ENCODE results near the gene ABCA12.

ABCA12 gene

DNA sequence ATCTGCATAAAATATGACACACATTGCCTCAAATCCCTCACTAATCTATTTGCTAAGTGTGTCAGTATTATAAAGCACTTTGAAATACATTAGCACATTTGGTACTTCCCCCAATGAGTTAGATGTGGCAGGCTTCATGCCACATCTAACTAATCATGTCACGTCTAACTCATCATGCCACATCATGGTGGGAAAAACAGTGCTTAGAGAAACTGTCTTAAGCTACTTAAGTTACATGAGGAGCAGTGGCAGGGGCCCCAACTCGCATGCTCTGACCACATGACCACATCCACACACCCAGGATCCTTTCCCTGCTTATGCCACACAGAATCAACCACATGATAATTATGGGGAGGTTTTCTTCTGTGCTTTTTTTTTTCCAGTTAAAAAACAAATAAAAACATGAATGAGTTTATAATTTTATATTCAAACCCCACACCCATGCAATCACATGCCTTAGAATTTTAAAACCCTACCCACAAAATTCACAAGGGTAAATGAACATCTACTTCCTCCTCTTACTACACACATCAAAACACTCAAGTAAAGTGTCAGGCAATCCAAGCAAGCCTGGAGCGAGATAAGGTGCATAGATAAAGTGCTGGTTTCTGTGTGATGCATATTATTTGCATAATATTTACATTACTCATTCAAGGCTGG is 1.6 kb downstream of the ABCA12 start:
- no peak for DNase-seq (ENCODE audit: low spot score)

DNA sequence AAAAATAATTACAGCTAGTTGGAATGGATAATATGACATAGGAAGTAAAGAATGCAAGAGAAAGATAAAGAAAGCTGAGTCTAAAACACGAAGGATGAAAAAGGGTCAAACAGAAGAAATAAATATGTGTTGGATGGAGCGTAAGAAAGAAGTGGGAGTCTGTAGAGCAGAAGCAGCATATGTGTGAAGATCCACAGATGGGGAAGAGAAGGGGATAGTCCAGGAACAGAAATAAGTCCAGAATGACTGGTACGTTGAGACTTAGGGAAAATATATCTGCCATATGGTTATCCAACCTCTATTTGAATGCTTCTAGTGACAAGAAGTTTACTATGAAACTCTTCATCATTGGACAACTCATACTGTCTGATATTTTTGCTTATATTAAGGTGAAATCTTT is 18.0 kb downstream of the ABCA12 start:
- no peak for DNase-seq (ENCODE audit: low spot score)

DNA sequence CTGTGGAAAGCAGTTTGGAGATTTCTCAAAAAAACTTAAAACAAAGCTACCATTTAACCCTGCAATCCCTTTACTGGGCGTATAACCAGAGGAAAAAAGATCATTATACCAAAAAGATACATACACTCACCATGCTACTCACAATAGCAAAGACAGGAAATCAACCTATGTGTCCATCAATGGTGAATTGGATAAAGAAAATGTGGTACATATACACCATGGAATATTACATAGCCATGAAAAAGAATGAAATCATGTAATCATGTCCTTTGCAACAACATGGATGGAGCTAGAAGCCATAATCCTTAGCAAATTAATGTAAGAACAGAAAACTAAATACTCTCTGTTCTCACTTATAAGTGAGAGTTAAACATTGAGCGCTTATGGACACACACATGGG is 18.6 kb downstream of the ABCA12 start:
- no peak for DNase-seq (ENCODE audit: low spot score)

DNA sequence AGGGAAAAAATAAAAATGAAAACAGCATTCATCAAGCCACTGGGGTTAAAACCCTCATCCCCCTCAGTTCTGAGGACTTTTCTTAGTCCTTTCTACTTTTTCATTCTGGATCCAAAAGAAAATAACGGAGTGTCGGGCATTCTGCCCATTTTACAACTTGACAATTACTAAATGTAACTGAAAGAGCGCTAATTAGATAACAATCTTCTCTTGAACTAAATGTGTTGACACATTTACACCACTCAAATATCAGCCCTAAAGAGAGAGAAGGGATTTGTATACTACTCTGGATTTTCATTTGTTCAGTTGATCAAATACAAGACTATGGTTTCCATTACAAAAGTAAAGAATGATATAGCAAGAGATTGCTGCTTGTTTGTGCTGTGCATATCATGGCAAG is 27.5 kb downstream of the ABCA12 start:
- no peak for DNase-seq (ENCODE audit: low spot score)

DNA sequence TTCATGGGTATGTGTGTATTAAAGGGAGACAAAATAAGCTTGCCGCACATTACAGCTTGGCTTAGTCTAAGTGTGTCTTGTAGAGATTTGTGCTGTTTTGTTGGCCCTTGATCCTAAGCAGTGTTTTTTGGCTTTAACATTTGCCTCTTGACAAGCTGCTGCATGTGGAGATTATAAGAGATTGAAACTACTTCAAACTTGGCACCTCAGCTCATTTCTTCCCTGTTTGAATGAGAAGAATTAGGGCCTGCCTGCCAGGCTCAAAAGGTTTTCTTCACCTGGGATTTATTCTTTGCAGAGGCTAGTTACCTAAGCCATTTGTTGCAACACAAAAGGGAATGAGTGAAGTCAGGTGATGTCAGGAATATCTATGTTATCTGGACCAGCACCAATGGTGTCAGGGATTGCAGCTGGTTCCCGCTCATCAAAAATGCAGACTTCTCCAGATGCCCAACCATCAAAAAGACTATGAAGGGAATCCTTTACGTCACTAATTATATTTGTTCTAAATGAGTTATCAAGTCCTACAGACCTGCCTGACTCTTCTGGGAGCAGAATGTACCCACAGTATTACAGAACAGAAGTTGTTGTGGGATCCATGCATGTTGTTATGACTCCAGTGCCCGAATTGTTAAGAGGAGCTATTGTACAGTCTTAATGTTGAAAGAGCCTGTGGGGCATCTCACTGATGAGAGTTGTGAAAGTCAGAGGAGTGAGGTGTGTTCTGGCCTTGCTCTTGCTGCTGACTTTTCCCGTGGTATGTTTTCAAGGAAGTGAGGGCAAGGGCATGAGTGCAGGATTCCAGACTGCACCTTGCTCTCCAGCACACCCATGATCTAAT is 31.0 kb downstream of the ABCA12 start:
- no peak for DNase-seq (ENCODE audit: low spot score)

DNA sequence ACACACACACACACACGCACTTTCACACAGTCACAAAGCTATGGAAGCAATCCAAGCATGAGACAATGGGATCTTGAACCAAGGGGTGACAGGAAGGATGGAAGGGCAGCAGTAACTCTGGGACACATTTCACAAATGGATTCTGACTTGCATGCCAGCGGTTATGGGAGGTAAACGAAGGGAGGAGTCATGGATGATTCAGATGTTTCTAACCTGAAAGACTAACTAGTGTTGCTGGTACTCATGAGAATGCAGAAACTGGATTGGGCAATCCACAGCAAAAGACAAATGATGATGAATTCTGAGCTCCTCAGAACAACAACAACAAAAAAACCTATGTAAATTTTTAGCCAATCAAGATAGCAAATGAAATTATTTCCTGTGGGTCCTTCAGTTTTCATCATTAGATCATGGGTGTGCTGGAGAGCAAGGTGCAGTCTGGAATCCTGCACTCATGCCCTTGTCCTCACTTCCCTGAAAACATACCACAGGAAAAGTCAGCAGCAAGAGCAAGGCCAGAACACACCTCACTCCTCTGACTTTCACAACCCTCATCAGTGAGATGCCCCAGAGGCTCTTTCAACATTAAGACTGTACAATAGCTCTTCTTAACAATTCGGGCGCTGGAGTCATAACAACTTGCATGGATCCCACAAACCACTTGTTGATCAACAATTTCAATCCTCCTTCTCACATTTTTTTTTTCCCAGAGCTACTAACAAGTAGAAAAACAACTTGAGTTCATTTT is 32.6 kb downstream of the ABCA12 start:
- DNase-seq (ENCODE audit: low spot score) = no peak

DNA sequence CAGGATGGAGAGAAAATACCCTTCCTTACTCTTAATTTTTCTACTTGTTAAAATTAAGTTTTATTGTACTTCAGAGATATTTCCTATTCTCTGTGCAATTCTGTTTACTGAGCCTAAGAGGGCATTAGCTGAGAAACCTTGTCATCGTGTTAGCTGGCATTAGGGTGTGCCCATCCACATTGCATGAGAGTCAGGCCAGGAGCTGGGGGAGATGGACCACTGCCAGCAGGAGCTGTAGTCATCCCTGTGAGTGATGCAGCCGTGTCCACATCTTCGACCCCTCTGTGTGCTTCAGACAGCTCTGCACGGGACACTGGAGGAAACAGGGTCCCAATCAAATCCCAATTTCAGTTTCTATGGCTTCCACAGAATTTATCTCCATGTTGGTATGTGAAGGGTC is 34.2 kb downstream of the ABCA12 start:
- DNase-seq (ENCODE audit: low spot score) = no peak

DNA sequence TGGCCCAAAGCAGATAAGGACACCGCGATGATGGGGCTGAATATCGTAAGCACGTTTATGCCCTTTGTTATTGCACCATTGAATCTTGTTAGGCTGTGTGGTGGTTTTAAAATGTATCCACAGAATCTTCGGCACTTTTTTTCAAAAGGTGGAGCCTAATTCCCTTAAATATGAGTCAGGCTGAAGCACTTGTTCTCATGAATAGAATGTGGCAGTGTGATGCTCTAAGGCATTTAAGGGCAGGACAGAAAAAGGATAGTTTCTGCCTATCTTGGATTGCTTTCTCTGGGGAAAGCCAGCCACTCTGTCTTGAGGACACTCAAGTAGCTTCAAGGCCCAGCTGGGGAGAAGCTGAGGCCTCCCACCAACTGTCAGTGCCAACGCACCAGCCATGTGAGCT is 39.6 kb downstream of the ABCA12 start:
- DNase-seq (ENCODE audit: low spot score) = no peak

DNA sequence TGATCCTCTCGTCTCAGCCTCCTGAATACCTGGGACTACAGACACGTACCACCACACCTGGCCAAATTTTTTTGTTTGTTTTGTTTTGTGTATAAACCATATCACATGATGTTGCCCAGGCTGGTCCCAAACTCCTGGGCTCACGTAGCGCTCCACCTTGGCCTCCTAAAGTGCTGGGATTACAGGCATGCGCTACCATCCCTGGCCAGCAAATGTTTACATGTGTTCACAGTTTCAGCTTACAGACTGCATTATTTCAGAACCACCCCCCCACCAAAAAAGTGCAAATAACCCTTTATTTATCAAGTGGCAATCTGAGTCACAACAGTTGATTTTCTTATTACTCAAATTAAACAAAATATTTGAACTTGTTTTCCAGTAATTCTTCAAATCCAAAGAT is 54.3 kb downstream of the ABCA12 start:
- DNase-seq (ENCODE audit: low spot score) = no peak

DNA sequence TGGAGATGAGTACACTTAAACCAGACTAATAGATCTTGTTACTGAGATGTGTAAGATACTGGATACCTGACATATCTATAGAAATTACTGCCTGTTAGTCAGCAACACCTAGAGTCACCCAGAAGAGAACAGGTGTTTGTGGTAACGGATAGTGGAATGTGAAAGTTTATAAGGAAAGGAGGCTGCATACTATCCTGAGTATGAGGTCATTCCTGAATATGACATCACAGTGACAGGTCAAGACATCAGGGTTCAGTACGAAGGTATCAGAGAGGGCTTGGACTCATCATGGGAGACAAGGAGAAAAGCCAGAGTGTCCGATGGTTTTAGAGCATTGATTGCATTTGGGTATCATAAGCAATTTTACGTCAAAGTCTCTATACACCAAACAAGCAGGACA is 55.3 kb downstream of the ABCA12 start:
- no peak for DNase-seq (ENCODE audit: low spot score)

DNA sequence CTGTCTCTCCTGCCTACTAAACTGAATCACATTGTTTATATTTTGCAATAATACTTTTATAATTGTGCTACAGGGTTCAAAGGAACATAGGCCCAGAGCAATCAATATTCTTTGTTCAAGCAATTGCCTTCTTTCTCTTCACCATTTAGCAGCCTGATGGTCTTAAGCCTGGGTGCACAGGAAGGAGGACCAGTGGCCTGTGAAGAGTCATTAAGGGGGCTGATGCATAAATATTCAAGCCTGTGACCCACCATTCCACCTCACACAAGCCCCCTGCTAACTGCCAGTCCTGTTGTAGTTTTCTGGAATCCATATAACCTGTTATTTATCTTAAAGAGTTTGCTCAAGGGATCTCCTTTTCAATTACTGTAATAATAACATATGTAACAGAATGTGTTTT is 56.0 kb downstream of the ABCA12 start:
- DNase-seq (ENCODE audit: low spot score) = no peak

DNA sequence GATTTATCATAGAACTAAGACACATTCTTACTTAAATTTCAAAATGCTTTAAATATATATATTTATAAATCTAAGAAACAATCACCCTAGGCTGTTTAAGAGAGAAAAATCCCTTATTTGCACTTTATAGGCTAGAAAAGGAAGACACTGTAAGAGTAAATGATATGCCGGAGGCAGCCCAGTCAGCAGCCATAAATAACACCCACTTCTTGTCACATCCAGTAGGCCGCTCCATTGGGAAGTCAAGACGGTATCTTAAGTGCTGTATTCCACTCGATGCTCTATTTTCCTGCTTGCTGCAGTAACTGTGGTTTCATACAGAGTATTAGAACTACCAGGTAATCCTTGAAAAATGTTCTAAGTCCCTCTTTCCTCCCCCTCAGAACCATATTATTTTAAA is 57.9 kb downstream of the ABCA12 start:
- no peak for DNase-seq (ENCODE audit: low spot score)

DNA sequence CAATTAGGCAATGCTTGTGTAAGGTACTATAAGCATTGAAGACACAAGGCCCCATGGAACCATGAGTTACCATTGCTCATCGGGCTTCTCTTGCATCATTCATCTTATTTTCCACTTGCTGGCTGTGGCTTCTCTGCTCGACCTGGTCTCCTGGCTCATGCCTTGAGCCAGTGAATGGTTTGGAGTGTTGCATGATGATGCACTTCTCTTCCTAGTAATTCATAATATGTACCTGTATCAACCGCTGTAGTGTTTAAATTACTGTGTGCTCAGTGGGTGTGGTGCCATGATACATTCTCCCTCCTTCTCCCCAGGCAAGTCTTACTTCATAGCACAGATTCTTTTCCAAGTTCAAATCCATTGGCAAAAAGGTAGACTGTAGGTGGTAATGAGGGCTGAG is 66.8 kb downstream of the ABCA12 start:
- DNase-seq (ENCODE audit: low spot score) = no peak

DNA sequence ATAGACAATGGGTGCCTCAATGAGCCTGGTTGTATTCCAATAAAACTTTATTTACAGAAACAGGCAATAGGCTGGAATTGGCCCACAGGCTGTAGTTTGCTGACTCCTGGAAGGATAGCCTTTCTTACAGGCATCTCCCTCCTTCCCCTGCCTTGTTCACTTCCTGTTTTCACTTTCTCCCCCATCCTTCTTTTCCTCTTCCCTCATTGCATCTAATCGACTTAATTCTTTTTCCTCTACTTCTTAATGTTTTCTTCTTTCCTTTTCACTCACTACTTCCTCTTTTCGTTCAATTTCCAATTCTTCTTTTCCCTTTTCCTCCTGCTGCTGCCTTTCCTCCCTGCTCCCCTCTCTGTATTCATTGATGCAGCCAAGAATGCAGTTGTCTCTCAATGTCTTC is 70.0 kb downstream of the ABCA12 start:
- DNase-seq (ENCODE audit: low spot score) = no peak

DNA sequence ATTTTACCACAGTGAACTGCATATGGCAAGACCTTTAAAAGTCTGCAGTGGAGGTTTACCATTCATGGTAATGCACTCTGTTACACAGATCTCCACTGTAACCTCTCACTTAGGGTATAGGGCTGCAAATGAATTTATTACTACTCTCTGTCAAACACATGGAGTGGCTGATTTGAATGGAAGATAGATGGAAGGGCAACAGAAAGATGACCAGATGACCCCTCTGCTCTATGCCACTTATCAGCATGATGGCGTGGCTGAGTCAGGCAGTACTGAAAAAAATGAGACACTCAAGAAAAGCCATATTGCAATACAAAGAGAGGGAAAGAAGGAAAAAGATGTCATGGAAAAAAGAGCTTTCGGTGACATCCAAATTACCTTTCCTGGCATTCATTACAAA is 72.3 kb downstream of the ABCA12 start:
- DNase-seq (ENCODE audit: low spot score) = no peak

DNA sequence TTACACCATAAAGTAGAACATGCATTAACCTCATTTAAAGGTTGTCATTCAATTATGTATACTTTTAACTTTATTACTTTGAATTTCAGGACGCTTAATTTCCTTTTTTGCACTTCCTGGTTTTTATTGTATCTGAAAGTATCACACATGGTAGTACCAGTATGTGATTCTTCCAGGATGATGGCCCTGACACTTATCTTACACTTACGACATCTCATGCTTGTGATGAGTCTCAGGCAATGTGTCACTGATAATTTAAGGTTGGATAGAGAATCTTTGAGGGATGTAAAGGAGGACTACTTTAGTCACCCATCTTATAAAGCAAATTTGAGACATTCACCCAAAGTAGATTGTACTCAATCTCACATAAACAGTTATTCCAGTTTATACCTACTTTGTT is 74.9 kb downstream of the ABCA12 start:
- no peak for DNase-seq (ENCODE audit: low spot score)

DNA sequence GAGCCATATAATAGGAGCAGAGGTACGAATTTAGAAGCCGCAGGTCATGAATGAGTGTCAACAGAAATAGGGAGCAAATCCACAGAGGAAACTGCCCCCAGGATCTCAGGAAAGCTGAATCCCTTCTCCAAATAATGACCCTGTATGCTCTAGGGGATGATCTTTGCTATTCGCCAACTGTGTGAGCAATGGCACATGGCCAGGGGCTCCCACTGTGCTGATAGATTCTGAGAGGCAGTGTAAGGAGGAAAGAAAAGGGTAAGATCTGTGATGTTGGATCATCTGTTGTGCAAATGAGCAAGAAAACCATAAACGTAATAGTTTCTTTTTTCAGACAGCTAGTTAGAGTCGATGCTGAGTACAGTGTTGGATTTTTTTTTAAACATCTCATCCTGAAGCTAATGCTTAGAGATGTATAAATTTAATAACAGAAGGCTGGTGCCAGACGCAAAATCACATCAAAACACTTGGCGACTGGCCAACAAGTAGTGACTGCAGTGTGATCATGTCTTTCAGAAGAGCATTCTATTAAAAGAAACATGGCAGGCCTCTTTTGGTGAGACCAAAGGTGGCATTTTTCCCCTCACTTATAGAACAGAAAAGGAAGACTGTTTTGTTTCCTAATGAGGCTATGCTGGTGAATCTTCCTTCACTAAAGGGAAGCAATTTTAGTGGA is 77.4 kb downstream of the ABCA12 start:
- DNase-seq (ENCODE audit: low spot score) = no peak

DNA sequence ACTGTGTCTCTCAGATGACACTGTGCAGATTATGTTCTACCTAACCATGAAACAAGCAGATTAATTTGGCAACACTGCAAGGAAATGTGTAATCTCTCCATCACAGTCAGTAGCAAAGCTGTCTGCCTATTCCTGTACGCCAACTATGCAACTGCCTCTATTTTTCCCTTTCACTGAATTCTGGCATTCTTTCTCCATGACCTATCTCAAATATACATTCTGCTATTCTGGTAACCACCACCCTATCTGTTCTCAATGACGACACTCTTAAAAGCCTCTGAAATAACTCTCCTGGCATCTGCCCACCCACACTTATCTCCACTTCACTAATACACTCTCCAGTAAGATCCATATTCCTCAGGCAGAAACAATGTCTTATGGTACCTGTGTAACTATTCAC is 78.7 kb downstream of the ABCA12 start:
- DNase-seq (ENCODE audit: low spot score) = no peak

DNA sequence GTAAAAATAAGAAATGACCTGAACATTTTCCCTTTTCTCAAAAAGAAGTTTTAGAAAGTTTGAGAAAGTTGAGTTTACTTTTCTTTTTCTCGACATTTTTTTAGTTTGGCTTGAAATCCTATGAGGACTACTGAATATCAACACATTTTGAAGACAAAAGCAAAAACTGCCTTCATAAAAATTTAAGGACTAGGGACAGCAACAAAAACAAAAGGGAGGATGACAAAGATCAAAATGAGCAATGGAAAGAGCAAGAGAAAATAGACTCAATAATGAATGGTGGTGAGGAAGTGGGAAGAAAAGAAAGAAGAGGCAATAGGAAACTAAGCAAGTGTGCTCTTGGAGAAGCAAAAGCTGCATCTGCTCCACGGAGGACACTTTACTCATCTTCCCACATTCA is 82.5 kb downstream of the ABCA12 start:
- DNase-seq (ENCODE audit: low spot score) = no peak

DNA sequence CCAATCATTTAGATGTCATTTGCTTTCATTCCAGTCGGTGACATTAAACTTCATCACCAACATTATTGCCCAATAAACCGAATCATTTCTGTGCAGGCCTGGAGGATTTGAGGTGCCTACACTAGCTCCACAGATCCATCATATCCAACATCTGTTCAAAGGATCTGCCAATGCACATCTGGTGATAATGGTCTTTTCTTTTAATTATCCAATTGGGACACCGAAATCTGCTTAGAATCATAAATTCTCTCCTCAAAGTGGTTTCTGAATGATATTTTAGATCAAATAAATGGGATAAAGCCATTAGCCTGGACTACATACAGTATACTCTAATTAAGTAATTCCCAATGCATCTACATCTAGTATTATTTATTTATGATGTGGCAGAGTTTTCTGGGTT is 85.6 kb downstream of the ABCA12 start:
- DNase-seq (ENCODE audit: low spot score) = no peak

DNA sequence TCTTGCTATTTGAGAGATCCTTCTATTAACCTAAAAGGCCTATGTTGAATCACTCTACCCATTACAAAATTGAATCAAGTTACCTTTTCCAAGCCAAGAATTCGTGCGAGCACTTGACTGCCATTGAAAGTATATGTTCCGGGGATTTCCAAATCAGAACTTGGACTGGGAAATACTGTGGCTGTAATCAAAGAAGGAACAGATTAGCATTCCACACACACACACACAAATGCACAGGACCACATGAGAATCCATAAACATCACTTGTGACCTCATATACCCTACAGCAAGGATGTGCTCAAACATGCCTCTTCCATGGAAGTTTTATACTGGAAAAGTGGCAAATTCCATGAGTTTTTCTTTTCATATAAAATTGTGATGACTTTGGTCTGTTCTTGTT is 86.0 kb downstream of the ABCA12 start:
- DNase-seq (ENCODE audit: low spot score) = no peak

DNA sequence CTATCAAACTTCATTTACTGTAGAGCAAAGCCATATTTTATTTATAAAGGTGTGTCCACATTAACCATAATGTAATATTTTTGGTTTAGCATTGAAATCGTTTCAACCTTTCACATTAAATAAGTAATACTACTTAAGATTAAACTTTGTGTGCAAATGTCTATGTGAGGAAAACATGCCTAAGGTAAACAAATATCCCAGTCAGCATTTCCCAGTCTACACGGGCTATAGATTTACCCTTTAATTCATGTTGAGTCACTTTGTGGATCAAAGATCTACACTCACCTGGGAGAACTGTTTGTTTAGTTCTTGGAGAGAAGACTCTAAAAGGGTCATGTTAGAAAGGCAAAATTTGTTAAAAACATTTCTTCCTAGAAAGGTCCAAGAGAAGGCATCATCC is 89.1 kb downstream of the ABCA12 start:
- DNase-seq (ENCODE audit: low spot score) = no peak

DNA sequence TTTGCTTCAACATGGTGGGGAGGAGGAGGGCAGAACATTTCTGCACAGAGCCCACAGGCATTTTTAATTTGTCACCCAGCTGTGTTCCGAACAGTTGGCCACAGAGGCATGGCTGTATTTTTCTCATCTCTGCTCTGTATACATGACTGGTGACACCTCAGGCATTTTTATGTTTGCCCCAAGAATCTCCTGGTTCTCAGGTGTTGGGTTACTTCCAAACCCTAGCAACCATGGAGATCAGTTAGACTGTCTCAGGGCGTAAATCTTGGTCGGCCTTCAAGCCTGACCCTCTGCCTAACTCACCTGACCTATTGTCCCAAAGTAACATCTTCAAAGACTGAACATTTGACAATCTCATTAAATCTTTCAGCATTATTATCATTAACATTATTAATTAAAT is 100.0 kb downstream of the ABCA12 start:
- DNase-seq (ENCODE audit: low spot score) = no peak
